Aorta (tissue), 5 donors: ENCODE measurements around the gene PDIA6. TPM values are rescaled to one million over a fixed set of nuclear protein-coding genes. Genes with fewer than 3 reads are reported as not detected.

ENCODE experiments used
- ATAC-seq: fragments of 200-7000 bp; cut with Tn5 transposase; one replicate; pipeline ENCODE4 v1.9.1; 2022; ENCODE audit warnings: moderate library complexity; ENCODE audit not compliant: low FRiP score
- DNase-seq, 2 donors: peaks; one replicate each; pipeline ENCODE4 v3.0.0-alpha.2; 2020
- H3K27ac ChIP-seq, 2 donors: one replicate each; pipeline ENCODE4 v1.5.1; 2013; ENCODE audit warnings: low read length in 2 of 2, mild to moderate bottlenecking in 2 of 2, moderate library complexity in 2 of 2, control low read depth in 1 of 2, inconsistent platforms in 1 of 2, low read depth in 1 of 2
- H3K27me3 ChIP-seq, 2 donors: one replicate each; pipeline ENCODE4 v1.6.1; 2013; ENCODE audit warnings: control low read depth in 1 of 2, low read length in 1 of 2, mild to moderate bottlenecking in 1 of 2, moderate library complexity in 1 of 2; ENCODE audit not compliant: insufficient read depth in 2 of 2, control insufficient read depth in 1 of 2
- H3K36me3 ChIP-seq, 2 donors: one replicate each; pipeline ENCODE4 v1.6.1; 2013; ENCODE audit warnings: control low read depth in 1 of 2, low read length in 1 of 2, mild to moderate bottlenecking in 1 of 2; ENCODE audit not compliant: insufficient read depth in 2 of 2, control insufficient read depth in 1 of 2
- H3K4me1 ChIP-seq, 2 donors: one replicate each; pipeline ENCODE4 v1.6.1; 2013; ENCODE audit warnings: low read length in 2 of 2, control low read depth in 1 of 2, mild to moderate bottlenecking in 1 of 2, moderate library complexity in 1 of 2; ENCODE audit not compliant: insufficient read depth in 2 of 2, control insufficient read depth in 1 of 2
- H3K4me3 ChIP-seq, 2 donors: one replicate each; pipeline ENCODE4 v1.5.1; 2013; ENCODE audit warnings: low read length in 2 of 2, control low read depth in 1 of 2, mild to moderate bottlenecking in 1 of 2
- H3K9me3 ChIP-seq: one replicate; pipeline ENCODE4 v1.6.1; 2013; ENCODE audit warnings: mild to moderate bottlenecking, low read length; ENCODE audit not compliant: control insufficient read depth
- WGBS, 2 donors: extraction: QIAGEN DNeasy Blood & Tissue Kit; methylation state at CpG; one replicate each; pipeline ENCODE4 v1.1.7; 2013; 5-methylcytosine and 5-hydroxymethylcytosine counted together
- intact Hi-C, 2 donors: fragments of 100-400 bp; cut with DNase I; formaldehyde crosslinking; loops; one replicate each; pipeline versions ENCODE4 v1.14.2 to v1.15.0; 2022
- polyA plus RNA-seq, 2 donors: library from polyadenylated mRNA; stranded (reverse); fragments of 200-250 nt; gene quantifications; one replicate each; pipeline ENCODE4 v1.2.3, GENCODE V29; 2013
- total RNA-seq, 2 donors: library from RNA; stranded (reverse); fragmentation: NEBNext Ultra II Directional; extraction: Animal tissue kit (Norgen Biotek cat#: 25700); gene quantifications; one replicate each; pipeline ENCODE4 v1.2.1, GENCODE V29; 2021
- donor health status: healthy with polysubstance abuse.
- donor health status: Bipolar disorder and iron deficiency.
- donor health status: DM: no; HTN: no; CAD: no.
- donor health status: DM: no; HTN: no; CAD: no.
- donor health status: DM: yes; HTN: yes; CAD: no.

PDIA6 gene
- total and polyA plus RNA-seq, 4 donors = 89.4 to 128 (median 105) TPM

DNA sequence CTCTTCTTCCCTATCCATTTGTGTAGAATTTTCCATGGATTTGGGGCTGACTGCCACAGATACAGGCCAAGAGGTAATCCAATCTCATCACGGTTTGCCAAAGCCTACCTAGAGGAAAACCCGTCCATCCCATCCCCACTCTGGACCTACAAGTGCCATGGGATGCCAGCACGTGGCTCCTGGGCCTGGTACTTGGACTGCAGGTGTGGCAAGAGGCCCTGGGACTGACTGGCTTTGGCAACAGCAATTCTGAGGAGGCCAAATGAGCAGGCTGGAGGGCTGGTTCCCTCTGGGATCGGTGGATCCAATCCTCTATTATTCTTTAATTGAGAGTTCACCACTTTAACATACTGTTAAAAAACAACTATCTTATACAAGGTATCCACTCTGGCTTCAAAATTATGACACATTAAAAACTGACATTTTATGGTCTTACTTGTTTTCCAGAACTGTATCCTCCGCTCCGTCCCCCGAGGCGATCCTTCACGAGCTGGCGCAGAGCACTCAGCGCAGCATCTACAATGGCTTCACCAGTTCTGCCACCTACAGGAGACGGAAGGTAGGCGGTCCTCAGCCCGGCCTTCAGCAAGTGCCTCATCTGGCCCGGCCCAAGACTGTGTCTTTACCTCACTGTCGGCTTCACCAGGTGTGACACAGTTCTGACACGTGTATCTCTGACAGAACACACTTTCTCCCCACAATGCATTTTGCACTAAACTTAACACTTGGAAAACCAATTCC is 19.8 kb downstream of the PDIA6 start:
- no peak overlapping the region for H3K27ac ChIP-seq
- no peak overlapping the region for H3K4me3 ChIP-seq
- intact Hi-C loops = no loop called here
- DNase-seq = peak in 1 of 2 donors; percentile 56
- H3K4me1 ChIP-seq = no peaks in the 10 kb centered on the region
- H3K27me3 ChIP-seq = no peaks in the 10 kb centered on the region
- WGBS, 2 donors = 84 to 88% methylated on average over 17 of the region's 17 CpGs
- H3K9me3 ChIP-seq = no peaks in the 10 kb centered on the region
- no peak for ATAC-seq
- H3K36me3 ChIP-seq = peaks cover 10 to 16% of the 10 kb centered on the region in 2 donors

- 55 to 57% methylated on average over 2 of the region's 2 CpGs for WGBS, 2 donors
- Histone ChIP-seq H3K27me3 (no peaks in the 10 kb centered on the region), H3K9me3 (no peaks in the 10 kb centered on the region), H3K4me3 (no peak overlapping the region), H3K4me1 (no peaks in the 10 kb centered on the region), H3K27ac (no peak overlapping the region), H3K36me3 (peaks cover 12 to 15% of the 10 kb centered on the region in 2 donors)
- ATAC-seq (no peak), DNase-seq (no peak)
- intact Hi-C loops = no loop called here
Observed at GRCh38 chr2:10792001-10792634, 20.5 kb downstream of the PDIA6 start.

DNA sequence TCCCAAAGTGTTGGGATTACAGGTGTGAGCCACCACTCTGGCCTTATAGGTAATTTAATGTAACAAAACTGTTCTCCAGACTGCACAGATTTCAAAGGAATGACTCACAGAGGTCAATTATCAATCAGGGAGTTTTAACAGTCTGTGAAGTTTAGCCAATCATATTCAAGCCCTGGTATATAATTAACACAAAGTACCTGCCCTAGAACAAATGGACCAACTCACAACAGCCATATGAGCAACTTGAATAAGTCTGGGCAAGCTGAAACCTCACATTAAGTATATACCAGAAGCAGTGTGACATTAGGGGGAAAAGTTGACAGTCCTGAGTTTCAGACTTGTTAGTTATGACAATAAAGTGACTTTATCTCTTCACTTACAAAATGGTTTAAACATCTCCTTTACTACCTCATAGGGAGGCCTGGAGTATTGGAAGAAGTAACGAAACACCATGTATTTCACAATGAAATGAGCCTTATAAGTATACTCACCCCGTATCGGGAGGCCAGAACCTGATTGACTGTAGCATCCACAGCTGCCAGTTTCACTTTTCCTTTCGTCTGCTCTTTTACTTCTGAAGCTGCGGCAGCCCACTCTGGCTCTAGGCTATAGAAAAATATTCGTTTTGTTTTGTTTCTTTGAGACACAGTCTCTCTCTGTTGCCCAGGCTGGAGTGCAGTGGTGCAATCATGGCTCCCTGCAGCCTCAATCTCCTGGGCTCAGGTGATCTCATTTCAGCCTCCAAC is 22.2 kb downstream of the PDIA6 start:
- H3K27me3 ChIP-seq = no peaks in the 10 kb centered on the region
- DNase-seq (no peak), ATAC-seq (no peak)
- no peaks in the 10 kb centered on the region for H3K9me3 ChIP-seq
- H3K36me3 ChIP-seq = peaks cover 11 to 12% of the 10 kb centered on the region in 2 donors
- intact Hi-C loops = no loop called here
- WGBS, 2 donors = 91 to 94% methylated on average over 6 of the region's 6 CpGs
- H3K4me3 ChIP-seq = no peak overlapping the region
- H3K27ac ChIP-seq = no peak overlapping the region
- no peaks in the 10 kb centered on the region for H3K4me1 ChIP-seq

DNA sequence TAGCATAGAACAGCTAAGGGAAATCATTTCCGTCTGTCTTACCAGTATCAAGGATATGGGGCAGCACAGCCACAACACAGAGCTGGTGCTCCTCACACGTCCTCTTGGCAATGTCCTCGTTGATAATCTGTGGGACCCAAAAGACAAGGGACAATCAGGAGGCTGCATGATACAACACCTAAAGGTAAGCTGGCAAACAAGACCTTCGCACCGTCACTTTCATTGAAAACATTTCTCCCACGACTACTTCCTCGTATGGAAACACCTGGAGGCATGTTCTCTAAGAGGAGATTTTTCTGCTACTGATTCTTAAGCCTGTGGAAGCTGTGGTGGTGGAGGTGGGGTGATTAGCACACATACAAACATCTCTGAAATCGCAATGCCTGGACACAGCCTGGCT is 23.7 kb downstream of the PDIA6 start:
- intact Hi-C loops = no loop called here
- H3K27ac ChIP-seq = no peak overlapping the region
- WGBS, 2 donors = 91 to 92% methylated on average over 8 of the region's 8 CpGs
- H3K9me3 ChIP-seq = no peaks in the 10 kb centered on the region
- peaks cover 8 to 15% of the 10 kb centered on the region in 2 donors for H3K36me3 ChIP-seq
- DNase-seq = no peak
- no peak for ATAC-seq
- H3K4me3 ChIP-seq = no peak overlapping the region
- H3K27me3 ChIP-seq = no peaks in the 10 kb centered on the region
- no peaks in the 10 kb centered on the region for H3K4me1 ChIP-seq

GRCh38 chr2:10787176-10787968 is 25.2 kb downstream of the PDIA6 start:
- intact Hi-C loops = no loop called here
- peaks cover 8 to 10% of the 10 kb centered on the region in 2 donors for H3K36me3 ChIP-seq
- no peaks in the 10 kb centered on the region for H3K9me3 ChIP-seq
- H3K27ac ChIP-seq = no peak overlapping the region
- DNase-seq = peak in 1 of 2 donors; percentile 62
- no peak for ATAC-seq
- H3K27me3 ChIP-seq = no peaks in the 10 kb centered on the region
- H3K4me1 ChIP-seq = no peaks in the 10 kb centered on the region
- WGBS, 2 donors = 87 to 90% methylated on average over 20 of the region's 20 CpGs
- H3K4me3 ChIP-seq = no peak overlapping the region

DNA sequence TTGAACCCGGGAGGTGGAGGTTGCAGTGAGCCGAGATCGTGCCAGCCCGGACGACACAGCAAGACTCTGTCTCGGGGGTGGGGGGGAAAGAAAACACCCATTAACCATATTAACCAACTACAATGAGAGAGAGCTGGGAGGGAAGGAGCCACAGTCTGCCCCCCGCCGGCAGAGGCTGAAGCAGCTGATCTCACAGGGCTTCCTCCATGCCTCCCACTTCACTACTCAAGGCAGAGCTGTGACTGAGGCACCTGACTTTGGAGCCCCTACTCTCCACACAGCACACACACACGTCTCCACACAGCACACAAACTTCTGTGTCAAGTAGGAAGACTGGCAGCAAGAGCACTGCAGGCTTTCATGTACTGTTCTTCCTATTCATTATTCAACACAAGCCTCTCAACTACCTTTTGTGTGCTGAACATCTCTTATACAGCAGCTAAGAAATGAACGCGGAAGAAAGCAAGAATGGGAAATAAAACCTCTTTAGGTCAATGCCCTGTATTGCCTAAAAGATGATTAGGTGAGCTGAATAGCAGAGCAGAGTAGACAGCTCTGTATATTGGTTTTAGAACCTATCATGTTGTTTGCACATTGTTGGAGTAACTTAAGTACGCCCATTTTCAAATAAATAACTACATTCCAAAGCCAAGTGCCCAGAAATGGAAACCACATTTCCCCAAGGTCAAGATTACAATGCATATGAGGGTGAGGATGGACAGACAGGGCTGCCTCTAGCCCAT is 26.2 kb downstream of the PDIA6 start:
- Histone ChIP-seq H3K27me3 (no peaks in the 10 kb centered on the region), H3K4me3 (no peak overlapping the region), H3K4me1 (no peaks in the 10 kb centered on the region), H3K36me3 (peaks cover 4 to 10% of the 10 kb centered on the region in 2 donors), H3K27ac (no peak overlapping the region), H3K9me3 (no peaks in the 10 kb centered on the region)
- ATAC-seq (no peak), DNase-seq (peak in 1 of 2 donors; percentile 47)
- WGBS, 2 donors = 90 to 91% methylated on average over 12 of the region's 12 CpGs
- intact Hi-C loops = no loop called here

- H3K9me3 ChIP-seq = no peaks in the 10 kb centered on the region
Observed at GRCh38 chr2:10785260-10785659, 27.3 kb downstream of the PDIA6 start.

GRCh38 chr2:10784719-10785118 is 27.9 kb downstream of the PDIA6 start:
- no peak overlapping the region for H3K4me3 ChIP-seq
- no peaks in the 10 kb centered on the region for H3K9me3 ChIP-seq
- peaks cover 0 to 12% of the 10 kb centered on the region in 2 donors for H3K36me3 ChIP-seq
- DNase-seq = no peak
- H3K27ac ChIP-seq = no peak overlapping the region
- no peaks in the 10 kb centered on the region for H3K4me1 ChIP-seq
- no peaks in the 10 kb centered on the region for H3K27me3 ChIP-seq
- WGBS, 2 donors = 87 to 92% methylated on average over 9 of the region's 9 CpGs
- no peak for ATAC-seq
- intact Hi-C loops = no loop called here

More at GRCh38 chr2:10785260-10785659, 27.3 kb downstream of the PDIA6 start:
- Histone ChIP-seq H3K36me3 (peaks cover 1 to 12% of the 10 kb centered on the region in 2 donors), H3K4me3 (no peak overlapping the region), H3K4me1 (no peaks in the 10 kb centered on the region), H3K27ac (no peak overlapping the region), H3K27me3 (no peaks in the 10 kb centered on the region)
- no peak for DNase-seq
- WGBS, 2 donors = 84 to 92% methylated on average over 5 of the region's 5 CpGs
- intact Hi-C loops = no loop called here
- ATAC-seq = no peak
